HCT116 (cell line): ENCODE measurements around the gene LRRC43. TPM values are rescaled to one million over a fixed set of nuclear protein-coding genes. Genes with fewer than 3 reads are reported as not detected.

Source experiments
- ATAC-seq: fragments of 200-7000 bp; cut with Tn5 transposase; 2 replicates; pipeline ENCODE4 v1.9.1; 2020; ENCODE audit warnings: mild to moderate bottlenecking, moderate library complexity
- BruUV-seq: library from RNA; stranded (reverse); fragments of 400-500 nt; replicated peaks from 2 replicates; lab custom pipeline; 2021; lab: Mats Ljungman, UMichigan
- CTCF ChIA-PET: fragments of 300-600 bp; sonication (Branson Sonifier 250); formaldehyde crosslinking; loops from one replicate; lab custom pipeline; 2021; ENCODE audit warnings: antibody characterized with exemption; lab: Charles Lee
- POLR2A ChIA-PET: fragments of 300-600, 350-600 bp; sonication (Branson Sonifier 250); formaldehyde crosslinking; loops from one replicate; lab custom pipeline; 2021; ENCODE audit warnings: antibody characterized with exemption; lab: Charles Lee
- RAD21 ChIA-PET, 2 experiments: fragments of 300-600 bp; sonication (Branson Sonifier 250); formaldehyde crosslinking; loops; one replicate each; lab custom pipeline; 2023; ENCODE audit warnings: low total read pairs in 2 of 2; ENCODE audit not compliant: uncharacterized antibody in 2 of 2, unreplicated experiment in 2 of 2, low non-redundant PET in 1 of 2; lab: Charles Lee
- DNase-seq: peaks from one replicate; pipeline ENCODE4 v3.0.0-alpha.2; 2010; ENCODE audit warnings: low read depth, low spot score
- H2AFZ ChIP-seq: fragments of 200-600 bp; shearing (Covaris generic), sonication (generic); 2 replicates; pipeline ENCODE4 v1.6.1; 2017; ENCODE audit warnings: low read depth, mixed run types, mixed read lengths, antibody characterized with exemption, low read length; ENCODE audit not compliant: poor library complexity, severe bottlenecking
- H3K27ac ChIP-seq: 2 replicates; pipeline ENCODE4 v1.5.1; 2012; ENCODE audit warnings: low read depth, low read length
- H3K27me3 ChIP-seq: fragments of 200-600 bp; sonication (generic); 2 replicates; pipeline ENCODE4 v1.6.1; 2016; ENCODE audit warnings: mixed run types, low read length, mixed read lengths; ENCODE audit not compliant: insufficient read depth
- H3K36me3 ChIP-seq, 2 experiments: fragments of 200-500 bp in 1 of 2; fragments of 200-600 bp in 1 of 2; sonication (Bioruptor generic) in 1 of 2; sonication (generic) in 1 of 2; 2 replicates each; pipeline versions ENCODE4 v1.5.1 to v1.6.1; 2014 to 2016; ENCODE audit warnings: low read length in 2 of 2, inconsistent platforms in 1 of 2, mixed read lengths in 1 of 2, mixed run types in 1 of 2; ENCODE audit not compliant: insufficient read depth in 2 of 2, control insufficient read depth in 1 of 2
- H3K4me1 ChIP-seq, 2 experiments: fragments of 200-600 bp in 1 of 2; sonication (generic) in 1 of 2; 2 replicates each; pipeline versions ENCODE4 v1.5.1 to v1.6.1; 2012 to 2017; ENCODE audit warnings: low read length in 2 of 2, inconsistent platforms in 1 of 2, mild to moderate bottlenecking in 1 of 2, mixed read lengths in 1 of 2, mixed run types in 1 of 2, moderate library complexity in 1 of 2; ENCODE audit not compliant: insufficient read depth in 2 of 2, control insufficient read depth in 1 of 2
- H3K4me2 ChIP-seq: fragments of 200-600 bp; sonication (generic); 2 replicates; pipeline ENCODE4 v1.6.1; 2017; ENCODE audit warnings: mixed run types, low read length, mixed read lengths
- H3K4me3 ChIP-seq, 2 experiments: fragments of 200-600 bp in 1 of 2; sonication (generic) in 1 of 2; replicated peaks in 1 of 2; 2 replicates each; pipeline ENCODE4 v1.5.1; 2011 to 2016; ENCODE audit warnings: low read length in 2 of 2, control low read depth in 1 of 2, low read depth in 1 of 2, mild to moderate bottlenecking in 1 of 2, mixed read lengths in 1 of 2, mixed run types in 1 of 2
- H3K79me2 ChIP-seq: fragments of 200-600 bp; sonication (generic); 2 replicates; pipeline ENCODE4 v1.6.1; 2017; ENCODE audit warnings: mild to moderate bottlenecking, mixed run types, low read length, moderate library complexity, mixed read lengths; ENCODE audit not compliant: insufficient read depth
- H3K9ac ChIP-seq: fragments of 200-600 bp; sonication (generic); 2 replicates; pipeline ENCODE4 v1.6.1; 2016; ENCODE audit warnings: low read length, mixed read lengths
- H3K9me2 ChIP-seq: fragments of 200-600 bp; sonication (generic), shearing (Covaris generic); 2 replicates; pipeline ENCODE4 v1.6.1; 2017; ENCODE audit warnings: mixed run types, mild to moderate bottlenecking, moderate library complexity; ENCODE audit not compliant: insufficient read depth
- H3K9me3 ChIP-seq, 2 experiments: fragments of 200-500 bp in 1 of 2; fragments of 200-600 bp in 1 of 2; sonication (Bioruptor generic) in 1 of 2; sonication (generic) in 1 of 2; 2 replicates each; pipeline ENCODE4 v1.6.1; 2014 to 2017; ENCODE audit warnings: low read length in 2 of 2, mixed read lengths in 2 of 2, inconsistent platforms in 1 of 2, low read depth in 1 of 2, mild to moderate bottlenecking in 1 of 2, mixed run types in 1 of 2, moderate library complexity in 1 of 2; ENCODE audit not compliant: control insufficient read depth in 1 of 2, insufficient read depth in 1 of 2
- H4K20me1 ChIP-seq: fragments of 200-600 bp; sonication (generic), shearing (Covaris generic); 2 replicates; pipeline ENCODE4 v1.6.1; 2017; ENCODE audit warnings: mixed run types, mild to moderate bottlenecking, moderate library complexity; ENCODE audit not compliant: insufficient read depth
- CBX3 ChIP-seq: IDR thresholded peaks from 2 replicates; pipeline ENCODE4 v1.6.1; 2012; ENCODE audit warnings: low read depth
- CEBPB ChIP-seq: IDR thresholded peaks from 2 replicates; pipeline ENCODE4 v1.6.1; 2012; ENCODE audit warnings: low read depth
- ELF1 ChIP-seq: IDR thresholded peaks from 2 replicates; pipeline ENCODE4 v1.6.1; 2012; ENCODE audit warnings: low read depth, borderline replicate concordance
- EZH2 ChIP-seq: fragments of 200-600 bp; sonication (generic); IDR thresholded peaks from 2 replicates; pipeline ENCODE4 v1.6.1; 2017; ENCODE audit warnings: antibody characterized with exemption, mixed run types
- EZH2phosphoT487 ChIP-seq: fragments of 200-600 bp; IDR thresholded peaks from 2 replicates; pipeline ENCODE4 v1.6.1; 2018; ENCODE audit warnings: antibody characterized with exemption, borderline replicate concordance
- FOSL1 ChIP-seq: IDR thresholded peaks from 2 replicates; pipeline ENCODE4 v1.6.1; 2012; ENCODE audit warnings: low read depth
- MAX ChIP-seq: IDR thresholded peaks from 2 replicates; pipeline ENCODE4 v1.6.1; 2012
- POLR2A ChIP-seq: IDR thresholded peaks from 2 replicates; pipeline ENCODE4 v1.7.0; 2011; ENCODE audit warnings: borderline replicate concordance; ENCODE audit not compliant: insufficient read depth, insufficient read length; ENCODE audit errors: extremely low read depth
- SIN3A ChIP-seq: IDR thresholded peaks from 2 replicates; pipeline ENCODE4 v1.6.1; 2012; ENCODE audit warnings: low read depth
- SRF ChIP-seq: IDR thresholded peaks from 2 replicates; pipeline ENCODE4 v1.6.1; 2012; ENCODE audit warnings: low read depth
- YY1 ChIP-seq: IDR thresholded peaks from 2 replicates; pipeline ENCODE4 v1.6.1; 2011; ENCODE audit warnings: low read length, low read depth, moderate library complexity, mild to moderate bottlenecking; ENCODE audit not compliant: insufficient replicate concordance; ENCODE audit errors: extremely low read depth
- ZFX ChIP-seq: fragments of 450-650 bp; IDR thresholded peaks from 2 replicates; pipeline ENCODE4 v1.6.1; 2017
- intact Hi-C: fragments of 100-400 bp; cut with micrococcal nuclease; formaldehyde crosslinking; loops from 2 replicates; pipeline ENCODE4 v1.10.0; 2022
- total RNA-seq: library from RNA; stranded (reverse); gene quantifications from one replicate; pipeline ENCODE4 v1.2.1, GENCODE V29; 2021; ENCODE audit not compliant: unreplicated experiment
- TF ChIP-seq, protein P1 (sequence below), 3 experiments: fragments of 200-600 bp in 1 of 3; sonication (generic) in 1 of 3; IDR thresholded peaks in 2 of 3; conservative IDR thresholded peaks in 1 of 3; 2 replicates each; pipeline ENCODE4 v1.5.1; 2012 to 2017; ENCODE audit warnings: low read depth in 2 of 3, low read length in 2 of 3, antibody characterized with exemption in 1 of 3, borderline replicate concordance in 1 of 3, control low read depth in 1 of 3, mild to moderate bottlenecking in 1 of 3, mixed read lengths in 1 of 3, mixed run types in 1 of 3, moderate library complexity in 1 of 3; ENCODE audit not compliant: insufficient read depth in 1 of 3

Gene LRRC43
- total RNA-seq, 1 experiment from 2014 or later, result not detected

GRCh38 chr12:122161682-122162081 lies 21.2 kb upstream of the LRRC43 start:
- DNase-seq (no peak), ATAC-seq (no peak)
- POLR2A ChIA-PET, result no interaction called here
- CTCF ChIA-PET, result no interaction called here
- Histone ChIP-seq H4K20me1 (no peaks in the 10 kb centered on the region), H3K36me3 (no peaks in the 10 kb centered on the region), H3K27me3 (no peaks in the 10 kb centered on the region; the same call in 1 of the 2 replicates), H3K79me2 (no peaks in the 10 kb centered on the region), H3K9me2 (no peaks in the 10 kb centered on the region), H3K4me1 (no peaks in the 10 kb centered on the region), H3K27ac (no peak overlapping the region), H3K9ac (no peak overlapping the region), H2AFZ (no peak overlapping the region), H3K9me3 (no peaks in the 10 kb centered on the region), H3K4me3 (no peak overlapping the region), H3K4me2 (no peak overlapping the region)
- no TSS peak for BruUV-seq
- RAD21 ChIA-PET, result no interaction called here
- no peak for TF ChIP-seq SIN3A
- TF ChIP-seq CBX3, result no peak
- no peak for TF ChIP-seq EZH2
- intact Hi-C loops, result no loop called here

- H3K79me2 ChIP-seq, result no peaks in the 10 kb centered on the region
- no peak overlapping the region for H3K9ac ChIP-seq
- no peaks in the 10 kb centered on the region for H3K4me1 ChIP-seq
- no peak overlapping the region for H2AFZ ChIP-seq
- H3K27me3 ChIP-seq, result no peaks in the 10 kb centered on the region; the same call in 1 of the 2 replicates
- H3K9me2 ChIP-seq, result no peaks in the 10 kb centered on the region
- no peak overlapping the region for H3K4me2 ChIP-seq
- no TSS peak for BruUV-seq
- ChIA-PET RAD21 (no interaction called here), CTCF (no interaction called here), POLR2A (no interaction called here)
- DNase-seq, result no peak
- H3K9me3 ChIP-seq, result no peaks in the 10 kb centered on the region
- TF ChIP-seq MAX, result no peak
- no peak for TF ChIP-seq CBX3
- no peak for TF ChIP-seq ZFX
- TF ChIP-seq POLR2A, result no peak
- TF ChIP-seq SIN3A, result no peak
- no peak for TF ChIP-seq EZH2phosphoT487
- no peak for TF ChIP-seq EZH2
- no peak for TF ChIP-seq FOSL1
- TF ChIP-seq SRF, result no peak
- no peak for TF ChIP-seq ELF1
- TF ChIP-seq, protein P1, sequence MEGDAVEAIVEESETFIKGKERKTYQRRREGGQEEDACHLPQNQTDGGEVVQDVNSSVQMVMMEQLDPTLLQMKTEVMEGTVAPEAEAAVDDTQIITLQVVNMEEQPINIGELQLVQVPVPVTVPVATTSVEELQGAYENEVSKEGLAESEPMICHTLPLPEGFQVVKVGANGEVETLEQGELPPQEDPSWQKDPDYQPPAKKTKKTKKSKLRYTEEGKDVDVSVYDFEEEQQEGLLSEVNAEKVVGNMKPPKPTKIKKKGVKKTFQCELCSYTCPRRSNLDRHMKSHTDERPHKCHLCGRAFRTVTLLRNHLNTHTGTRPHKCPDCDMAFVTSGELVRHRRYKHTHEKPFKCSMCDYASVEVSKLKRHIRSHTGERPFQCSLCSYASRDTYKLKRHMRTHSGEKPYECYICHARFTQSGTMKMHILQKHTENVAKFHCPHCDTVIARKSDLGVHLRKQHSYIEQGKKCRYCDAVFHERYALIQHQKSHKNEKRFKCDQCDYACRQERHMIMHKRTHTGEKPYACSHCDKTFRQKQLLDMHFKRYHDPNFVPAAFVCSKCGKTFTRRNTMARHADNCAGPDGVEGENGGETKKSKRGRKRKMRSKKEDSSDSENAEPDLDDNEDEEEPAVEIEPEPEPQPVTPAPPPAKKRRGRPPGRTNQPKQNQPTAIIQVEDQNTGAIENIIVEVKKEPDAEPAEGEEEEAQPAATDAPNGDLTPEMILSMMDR (IDR thresholded peaks at IDR 0.05 in 2 of 3, conservative IDR thresholded peaks at IDR 0.05 in 1 of 3; ENCODE audit: borderline replicate concordance in 1 of 3, insufficient read depth in 1 of 3, low read depth in 2 of 3, low read length in 2 of 3), result no peak
- TF ChIP-seq CEBPB, result no peak
- no peak for TF ChIP-seq YY1
- H3K36me3 ChIP-seq, result no peaks in the 10 kb centered on the region
- H3K4me3 ChIP-seq, result no peak overlapping the region
- H4K20me1 ChIP-seq, result no peaks in the 10 kb centered on the region
- H3K27ac ChIP-seq, result no peak overlapping the region
- intact Hi-C loops, result no loop called here
- ATAC-seq, result no peak
Observed at GRCh38 chr12:122162976-122163375, 19.9 kb upstream of the LRRC43 start.
